Measurements from ENCODE around the gene TLCD3B.

Gene TLCD3B, protein sequence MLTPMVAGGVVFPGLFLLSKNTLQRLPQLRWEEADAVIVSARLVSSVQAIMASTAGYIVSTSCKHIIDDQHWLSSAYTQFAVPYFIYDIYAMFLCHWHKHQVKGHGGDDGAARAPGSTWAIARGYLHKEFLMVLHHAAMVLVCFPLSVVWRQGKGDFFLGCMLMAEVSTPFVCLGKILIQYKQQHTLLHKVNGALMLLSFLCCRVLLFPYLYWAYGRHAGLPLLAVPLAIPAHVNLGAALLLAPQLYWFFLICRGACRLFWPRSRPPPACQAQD

DNA sequence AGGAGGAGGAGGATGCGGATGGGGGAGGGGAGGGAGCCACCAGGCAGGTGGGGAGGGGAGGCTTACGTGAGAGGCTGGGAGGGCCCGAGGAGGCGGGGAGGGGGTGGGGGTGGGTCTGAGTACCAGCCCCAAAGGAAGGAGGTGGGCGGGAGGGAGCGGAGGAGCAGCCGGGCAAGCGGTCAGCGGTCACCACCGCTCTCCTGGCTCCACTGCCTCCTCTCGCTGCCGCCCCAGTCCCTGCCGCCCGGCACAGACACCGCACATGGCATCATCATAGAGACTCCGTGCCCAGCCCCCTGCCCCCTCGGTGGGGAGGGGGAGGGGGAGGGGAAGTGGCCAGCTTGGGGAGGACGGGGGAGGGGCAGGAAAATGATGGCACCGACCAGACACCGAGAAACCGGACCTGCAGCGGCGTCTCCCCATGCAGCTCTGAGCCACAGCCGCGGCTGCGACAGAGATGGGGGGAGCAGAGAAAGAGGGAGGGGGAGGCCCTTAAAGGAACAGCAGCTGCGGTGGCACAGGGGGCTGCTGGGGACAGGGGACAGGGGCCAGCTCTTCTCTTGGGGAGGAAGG lies at the start of gene TLCD3B:
TLCD3B (minus strand) TSS at position 431 of the 573 bp plus-strand sequence. CDS start 744 bp downstream, outside the sequence.
- in situ Hi-C loops (cut with MboI; ENCODE audit: low sequenced_read_pairs): no loop called here

DNA sequence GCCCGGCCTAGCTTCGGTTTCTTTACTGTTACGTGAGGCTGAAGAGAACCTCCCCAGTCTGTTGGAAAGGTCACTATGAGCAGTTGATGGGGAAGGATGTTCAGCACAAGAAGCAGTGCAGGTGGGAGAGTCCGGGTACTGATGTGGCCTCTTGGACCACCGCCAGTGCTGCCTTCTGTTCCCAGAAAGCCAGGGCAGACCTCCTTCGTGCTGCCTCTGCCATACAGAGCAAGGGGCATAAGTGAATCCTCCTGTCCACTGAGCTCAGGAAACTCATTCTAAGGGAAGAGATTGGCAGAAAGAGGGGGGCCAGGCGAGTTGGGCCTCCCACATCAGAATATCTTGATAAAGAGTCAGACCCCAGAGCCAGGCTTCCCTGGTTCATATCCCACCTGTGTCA lies 48.4 kb upstream of the TLCD3B start:
- in situ Hi-C loops (cut with MboI; ENCODE audit: low sequenced_read_pairs): no loop called here

DNA sequence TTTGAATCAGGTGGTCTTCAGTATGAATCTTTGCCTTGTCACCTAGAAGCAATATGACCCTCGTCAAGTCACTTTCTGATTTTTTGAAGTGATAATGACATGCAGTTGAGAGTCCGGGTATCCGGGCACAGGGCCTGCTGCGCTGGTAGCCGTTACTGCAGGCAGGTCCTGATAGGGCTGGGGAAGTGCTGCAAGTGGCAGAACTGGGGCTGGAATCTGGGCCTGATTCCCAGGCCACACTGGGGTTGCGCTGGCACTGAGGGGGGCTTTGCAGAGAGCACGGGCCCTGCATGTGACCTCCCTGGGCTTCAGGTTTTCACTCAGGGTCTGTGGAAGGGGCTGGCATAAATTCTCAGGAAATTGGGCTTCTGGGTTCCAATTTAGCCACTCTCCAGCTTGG lies 47.7 kb upstream of the TLCD3B start:
- in situ Hi-C loops (cut with MboI; ENCODE audit: low sequenced_read_pairs): no loop called here

DNA sequence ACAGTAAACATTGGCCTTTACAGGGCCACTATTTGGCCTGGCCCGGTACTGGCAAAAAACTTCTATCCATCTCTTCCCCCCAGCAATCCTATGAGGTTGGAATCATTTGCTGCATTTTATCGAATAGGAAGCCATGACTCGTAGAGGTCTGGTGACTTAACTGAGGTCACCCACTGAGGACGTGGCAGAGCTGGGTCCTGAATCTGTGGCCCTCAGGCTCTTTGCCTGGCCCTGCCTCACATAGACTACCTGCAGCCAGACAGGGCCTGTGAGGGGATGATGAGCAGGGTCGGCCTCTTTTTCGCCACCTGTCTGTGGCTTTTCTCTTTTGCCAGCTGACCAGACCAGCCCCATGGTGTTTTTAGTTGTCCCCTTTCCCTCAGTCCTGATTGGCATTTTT lies 46.6 kb upstream of the TLCD3B start:
- in situ Hi-C loops (cut with MboI; ENCODE audit: low sequenced_read_pairs): no loop called here

DNA sequence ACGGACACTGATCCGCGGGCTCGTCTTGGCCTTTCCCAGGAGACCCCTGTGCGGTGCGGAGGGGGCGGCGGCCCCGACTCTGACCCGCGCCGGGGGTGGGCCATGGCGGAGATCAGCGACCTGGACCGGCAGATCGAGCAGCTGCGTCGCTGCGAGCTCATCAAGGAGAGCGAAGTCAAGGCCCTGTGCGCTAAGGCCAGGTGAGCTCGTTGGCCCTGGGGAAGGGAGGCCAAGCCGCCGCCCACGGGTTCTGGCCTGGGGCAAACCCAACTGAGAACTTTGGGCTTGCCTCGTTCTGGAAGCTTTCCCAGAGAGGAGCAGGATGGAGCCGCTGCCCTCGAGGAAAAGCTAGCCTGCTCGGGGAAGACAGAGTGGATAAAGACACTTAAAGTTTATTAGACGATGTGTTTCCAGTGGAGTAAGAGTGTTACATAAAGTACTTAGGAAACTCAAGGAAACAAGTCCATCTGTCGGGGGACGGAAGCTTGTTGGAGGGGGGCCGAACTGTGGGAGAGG lies 45.3 kb upstream of the TLCD3B start:
- in situ Hi-C loops (cut with MboI; ENCODE audit: low sequenced_read_pairs): no loop called here

DNA sequence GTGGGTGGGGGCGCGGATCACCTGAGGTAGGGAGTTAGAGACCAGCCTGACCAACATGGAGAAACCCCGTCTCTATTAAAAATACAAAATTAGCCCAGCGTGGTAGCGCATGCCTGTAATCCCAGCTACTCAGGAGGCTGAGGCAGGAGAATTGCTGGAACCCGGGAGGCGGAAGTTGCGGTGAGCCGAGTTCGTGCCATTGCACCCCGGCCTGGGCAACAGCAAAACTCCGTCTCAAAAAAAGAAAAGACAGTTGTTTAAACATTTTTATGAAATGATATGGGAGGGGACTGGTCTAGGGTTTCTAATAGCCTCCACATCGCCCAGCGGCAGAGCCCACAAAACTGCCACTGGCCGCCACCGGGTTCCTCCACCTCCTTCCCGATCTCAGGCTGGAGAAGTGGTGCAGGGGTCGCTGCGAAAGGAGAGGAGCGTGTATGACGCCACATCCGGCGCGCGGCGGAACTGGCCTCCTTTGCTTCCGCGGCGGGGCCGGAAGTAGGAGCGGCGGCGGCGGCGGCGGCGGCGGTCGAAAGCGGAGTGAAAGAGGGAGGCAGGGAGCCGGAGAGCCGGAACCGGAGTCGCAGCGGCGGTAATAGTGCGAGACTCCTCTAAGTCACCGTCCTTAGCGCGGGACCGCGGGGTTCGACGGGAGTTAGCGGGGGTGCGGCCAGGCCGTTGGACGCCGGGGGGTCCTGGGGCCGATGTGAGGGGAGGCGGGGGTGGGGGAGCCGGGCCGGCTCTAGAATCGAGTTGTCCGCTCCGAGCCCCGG lies 44.6 kb upstream of the TLCD3B start, which contains the start of gene PPP4C:
PPP4C (plus strand) TSS at position 492 of the 773 bp plus-strand sequence. CDS start 384 bp downstream, outside the sequence.
- in situ Hi-C loops (cut with MboI; ENCODE audit: low sequenced_read_pairs): no loop called here

DNA sequence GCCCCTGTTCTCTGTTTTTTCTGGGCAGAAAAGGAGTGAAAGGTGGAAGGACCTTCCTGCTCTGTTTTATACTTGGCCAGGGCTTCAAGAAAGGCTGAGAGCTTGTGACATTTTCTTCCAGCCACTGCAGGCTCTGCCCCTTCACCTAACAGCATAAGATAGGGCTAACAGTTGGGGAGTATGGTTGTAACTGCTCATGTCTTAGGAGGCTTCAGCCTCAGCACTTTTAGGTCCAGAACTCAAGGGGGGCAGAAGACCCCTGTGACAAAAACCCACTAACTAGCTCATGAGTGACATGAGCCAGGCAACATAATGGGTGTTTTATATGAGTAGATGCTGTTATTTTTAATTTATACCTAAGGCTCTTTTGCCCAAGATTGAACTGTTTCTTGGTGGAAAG lies 39.4 kb upstream of the TLCD3B start:
- in situ Hi-C loops (cut with MboI; ENCODE audit: low sequenced_read_pairs): no loop called here

DNA sequence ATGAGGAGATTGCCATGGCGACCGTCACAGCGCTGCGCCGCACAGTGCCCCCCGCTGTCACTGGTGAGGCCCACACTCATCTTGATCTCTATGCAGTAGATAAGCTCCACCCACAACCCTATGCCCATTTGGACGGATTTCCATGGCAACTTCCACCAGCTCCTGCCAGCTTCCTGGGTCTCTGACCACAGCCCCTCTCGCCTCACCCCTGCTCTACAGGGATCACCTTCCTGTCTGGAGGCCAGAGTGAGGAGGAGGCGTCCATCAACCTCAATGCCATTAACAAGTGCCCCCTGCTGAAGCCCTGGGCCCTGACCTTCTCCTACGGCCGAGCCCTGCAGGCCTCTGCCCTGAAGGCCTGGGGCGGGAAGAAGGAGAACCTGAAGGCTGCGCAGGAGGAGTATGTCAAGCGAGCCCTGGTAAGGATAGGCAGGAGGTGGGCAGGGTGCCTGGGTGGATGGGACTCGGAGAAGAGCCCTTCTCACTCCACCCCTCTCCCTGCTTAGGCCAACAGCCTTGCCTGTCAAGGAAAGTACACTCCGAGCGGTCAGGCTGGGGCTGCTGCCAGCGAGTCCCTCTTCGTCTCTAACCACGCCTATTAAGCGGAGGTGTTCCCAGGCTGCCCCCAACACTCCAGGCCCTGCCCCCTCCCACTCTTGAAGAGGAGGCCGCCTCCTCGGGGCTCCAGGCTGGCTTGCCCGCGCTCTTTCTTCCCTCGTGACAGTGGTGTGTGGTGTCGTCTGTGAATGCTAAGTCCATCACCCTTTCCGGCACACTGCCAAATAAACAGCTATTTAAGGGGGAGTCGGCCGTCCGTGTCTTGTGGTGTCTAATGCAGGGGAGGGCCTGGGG lies 38.8 kb upstream of the TLCD3B start:
- in situ Hi-C loops (cut with MboI; ENCODE audit: low sequenced_read_pairs): no loop called here

DNA sequence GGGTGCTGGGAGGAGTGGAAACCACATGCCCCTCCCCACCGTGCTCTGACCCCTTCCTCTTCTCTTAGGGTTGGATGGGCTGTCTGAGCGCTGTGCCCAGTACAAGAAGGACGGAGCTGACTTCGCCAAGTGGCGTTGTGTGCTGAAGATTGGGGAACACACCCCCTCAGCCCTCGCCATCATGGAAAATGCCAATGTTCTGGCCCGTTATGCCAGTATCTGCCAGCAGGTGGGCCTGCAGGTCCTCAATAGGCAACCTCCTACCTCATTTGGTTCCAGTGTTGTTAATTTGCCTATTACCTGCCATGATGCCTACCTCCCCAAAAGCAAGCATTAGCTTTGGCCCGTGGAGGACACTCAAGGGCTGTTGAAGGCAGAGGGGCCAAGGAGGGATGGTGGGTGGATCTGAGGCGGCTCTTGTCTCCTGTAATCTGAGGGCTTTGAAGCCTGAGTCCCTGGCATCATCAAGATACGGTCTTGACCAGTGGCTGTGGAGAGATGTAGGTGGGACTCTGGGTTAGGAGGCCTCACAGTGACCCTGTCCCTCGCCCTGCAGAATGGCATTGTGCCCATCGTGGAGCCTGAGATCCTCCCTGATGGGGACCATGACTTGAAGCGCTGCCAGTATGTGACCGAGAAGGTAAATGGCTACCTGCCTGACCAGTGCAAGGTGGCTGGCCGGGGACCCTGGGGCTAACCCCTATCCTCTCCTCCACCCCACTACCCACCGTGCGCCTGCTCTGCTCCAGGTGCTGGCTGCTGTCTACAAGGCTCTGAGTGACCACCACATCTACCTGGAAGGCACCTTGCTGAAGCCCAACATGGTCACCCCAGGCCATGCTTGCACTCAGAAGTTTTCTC lies 37.9 kb upstream of the TLCD3B start:
- in situ Hi-C loops (cut with MboI; ENCODE audit: low sequenced_read_pairs): no loop called here

DNA sequence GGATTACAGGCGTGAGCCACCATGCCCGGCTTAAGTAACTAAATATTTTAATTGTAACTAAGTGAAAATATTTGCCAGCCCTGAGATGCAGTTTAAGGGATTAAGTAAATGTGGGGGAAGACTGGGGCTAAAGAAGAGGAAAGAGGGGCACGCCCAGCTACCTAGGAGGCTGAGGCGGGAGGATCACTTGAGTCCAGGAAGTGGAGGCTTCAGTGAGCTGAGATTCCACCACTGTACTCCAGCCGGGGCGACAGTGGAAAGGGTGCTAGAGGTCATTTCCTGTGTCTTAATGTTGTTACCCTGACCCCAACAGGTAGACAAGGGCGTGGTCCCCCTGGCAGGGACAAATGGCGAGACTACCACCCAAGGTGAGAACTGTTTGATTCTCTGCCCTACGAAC lies 37.3 kb upstream of the TLCD3B start:
- in situ Hi-C loops (cut with MboI; ENCODE audit: low sequenced_read_pairs): no loop called here

DNA sequence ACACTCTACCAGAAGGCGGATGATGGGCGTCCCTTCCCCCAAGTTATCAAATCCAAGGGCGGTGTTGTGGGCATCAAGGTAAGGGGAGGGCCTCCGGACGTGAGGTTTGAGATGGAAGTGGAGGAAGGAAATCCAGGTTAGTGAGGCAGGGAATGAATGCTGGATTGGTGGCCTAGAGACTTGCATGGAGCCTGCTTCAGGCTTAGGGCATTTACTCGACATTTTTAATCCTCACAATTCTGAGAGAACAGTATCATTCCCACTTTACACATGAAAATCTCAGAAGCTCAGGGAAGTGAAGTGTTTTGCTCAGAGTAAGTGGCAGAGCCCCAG lies 36.5 kb upstream of the TLCD3B start:
- in situ Hi-C loops (cut with MboI; ENCODE audit: low sequenced_read_pairs): no loop called here

DNA sequence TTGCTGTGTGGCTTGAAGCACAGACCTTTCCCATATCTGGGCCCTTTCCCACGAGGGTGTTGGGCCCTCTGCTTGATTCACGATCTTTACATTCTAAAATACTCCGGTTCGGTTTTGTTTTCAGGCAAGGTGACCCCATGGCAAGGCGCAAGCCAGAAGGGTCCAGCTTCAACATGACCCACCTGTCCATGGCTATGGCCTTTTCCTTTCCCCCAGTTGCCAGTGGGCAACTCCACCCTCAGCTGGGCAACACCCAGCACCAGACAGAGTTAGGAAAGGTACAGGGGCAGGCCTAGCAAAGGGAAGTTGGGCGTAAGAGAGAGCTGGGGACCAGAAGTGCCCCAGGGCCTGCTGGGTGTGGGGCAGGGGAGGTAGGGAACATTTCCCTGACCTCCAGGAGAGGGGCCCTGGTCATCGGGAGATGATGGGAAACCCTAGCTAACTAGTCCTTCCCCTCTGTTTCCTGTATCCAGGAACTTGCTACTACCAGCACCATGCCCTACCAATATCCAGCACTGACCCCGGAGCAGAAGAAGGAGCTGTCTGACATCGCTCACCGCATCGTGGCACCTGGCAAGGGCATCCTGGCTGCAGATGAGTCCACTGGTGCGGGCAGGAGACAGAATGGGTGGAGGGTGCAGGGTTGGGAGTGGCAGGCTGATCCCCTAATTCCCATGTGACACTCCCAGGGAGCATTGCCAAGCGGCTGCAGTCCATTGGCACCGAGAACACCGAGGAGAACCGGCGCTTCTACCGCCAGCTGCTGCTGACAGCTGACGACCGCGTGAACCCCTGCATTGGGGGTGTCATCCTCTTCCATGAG lies 35.9 kb upstream of the TLCD3B start:
- in situ Hi-C loops (cut with MboI; ENCODE audit: low sequenced_read_pairs): no loop called here

DNA sequence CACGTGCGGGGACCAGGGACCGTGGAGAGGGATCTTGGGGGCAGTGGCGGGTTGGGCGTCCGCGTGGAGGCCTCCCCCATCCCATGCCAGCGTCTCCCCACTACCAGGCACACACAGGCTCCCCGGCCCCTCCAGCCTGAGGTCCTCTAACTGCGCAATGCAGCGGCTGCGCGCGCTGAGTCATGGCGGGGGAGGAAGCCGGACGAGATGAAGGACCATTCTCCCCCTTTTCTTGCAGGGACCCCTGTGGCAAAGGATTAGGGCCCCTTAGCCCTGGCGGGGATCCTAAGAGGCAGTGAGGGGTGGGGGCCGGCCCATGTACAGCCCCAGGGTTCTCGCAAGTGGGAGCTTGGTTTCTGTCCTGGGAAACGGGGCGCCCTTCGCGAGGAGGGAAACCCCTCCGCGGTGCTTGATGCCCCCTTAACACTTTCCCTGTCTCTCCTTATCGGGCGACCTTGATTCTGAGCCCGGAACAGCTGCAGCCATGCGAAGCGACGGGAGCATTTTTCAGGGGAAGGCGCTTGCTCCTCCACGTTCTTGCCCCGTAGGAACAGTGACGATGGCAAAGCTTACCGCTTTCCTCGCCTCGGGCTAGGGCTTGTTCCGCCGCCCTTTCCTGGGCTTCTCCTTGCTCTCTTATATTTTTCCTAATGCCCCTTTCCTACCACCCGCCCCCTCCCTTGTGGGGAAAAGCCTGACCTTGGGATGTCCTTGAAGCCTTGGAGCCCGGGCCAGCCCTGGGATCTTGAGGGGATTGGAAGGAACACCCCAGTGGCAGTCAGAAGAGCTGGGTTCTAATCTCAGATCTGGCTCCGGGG lies 35.1 kb upstream of the TLCD3B start:
- in situ Hi-C loops (cut with MboI; ENCODE audit: low sequenced_read_pairs): no loop called here

DNA sequence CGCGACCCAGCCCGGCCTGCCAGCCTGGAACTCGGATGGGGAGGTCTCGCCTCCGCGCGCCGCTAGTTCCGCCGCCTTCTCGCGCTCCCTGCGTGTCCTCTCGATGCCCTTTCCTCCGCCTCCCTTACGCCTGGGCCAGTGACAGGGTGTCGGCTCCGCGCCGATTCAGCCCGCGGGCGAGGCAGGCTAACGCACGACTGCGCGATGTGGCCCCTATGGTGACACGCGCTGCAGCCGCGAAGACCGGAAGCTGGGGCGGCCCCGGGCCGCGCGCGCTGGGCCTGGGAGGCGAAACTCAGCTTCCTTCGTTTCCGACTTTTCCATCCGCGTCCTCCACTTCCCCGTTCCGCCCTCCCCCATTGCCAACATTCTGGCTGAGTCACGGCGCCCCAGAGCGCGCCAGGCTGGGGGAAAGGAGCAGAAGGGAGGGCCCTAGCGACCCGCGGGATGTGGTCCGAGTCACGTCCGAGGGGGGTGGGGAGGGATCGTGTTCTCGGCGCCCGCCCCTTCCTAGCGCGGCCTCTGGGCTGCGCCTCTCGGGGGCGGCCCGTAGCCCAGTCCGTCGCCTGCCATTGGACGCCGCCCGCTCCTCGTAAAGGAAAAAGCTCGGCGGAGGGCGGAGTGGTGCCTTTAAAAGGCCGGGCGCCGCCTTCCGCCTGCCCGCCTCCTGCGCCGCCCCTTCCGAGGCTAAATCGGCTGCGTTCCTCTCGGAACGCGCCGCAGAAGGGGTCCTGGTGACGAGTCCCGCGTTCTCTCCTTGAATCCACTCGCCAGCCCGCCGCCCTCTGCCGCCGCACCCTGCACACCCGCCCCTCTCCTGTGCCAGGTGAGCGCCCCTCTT lies 34.3 kb upstream of the TLCD3B start, which contains the start of gene ALDOA:
ALDOA (plus strand) TSS at position 659 of the 841 bp plus-strand sequence. CDS start 1,138 bp downstream, outside the sequence.
- in situ Hi-C loops (cut with MboI; ENCODE audit: low sequenced_read_pairs): no loop called here

DNA sequence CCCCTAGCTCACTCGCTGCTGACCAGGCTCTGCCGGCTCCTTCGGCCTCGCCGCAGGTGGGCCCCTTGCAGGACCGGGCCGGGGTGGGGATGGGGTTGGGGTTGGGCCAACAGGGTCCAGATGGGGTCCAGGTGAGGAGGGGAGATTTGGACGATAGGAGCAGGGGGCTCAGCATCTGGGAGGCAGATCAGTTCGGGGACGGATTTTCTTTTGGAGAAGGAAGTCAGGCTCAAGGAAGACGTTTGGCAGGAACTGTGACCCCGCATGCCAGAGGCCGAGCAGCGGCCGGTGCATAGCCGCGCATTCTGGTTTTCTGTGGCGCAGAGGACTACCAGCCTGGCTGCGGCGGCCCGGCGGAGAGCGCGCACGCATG lies 33.6 kb upstream of the TLCD3B start:
- in situ Hi-C loops (cut with MboI; ENCODE audit: low sequenced_read_pairs): no loop called here

DNA sequence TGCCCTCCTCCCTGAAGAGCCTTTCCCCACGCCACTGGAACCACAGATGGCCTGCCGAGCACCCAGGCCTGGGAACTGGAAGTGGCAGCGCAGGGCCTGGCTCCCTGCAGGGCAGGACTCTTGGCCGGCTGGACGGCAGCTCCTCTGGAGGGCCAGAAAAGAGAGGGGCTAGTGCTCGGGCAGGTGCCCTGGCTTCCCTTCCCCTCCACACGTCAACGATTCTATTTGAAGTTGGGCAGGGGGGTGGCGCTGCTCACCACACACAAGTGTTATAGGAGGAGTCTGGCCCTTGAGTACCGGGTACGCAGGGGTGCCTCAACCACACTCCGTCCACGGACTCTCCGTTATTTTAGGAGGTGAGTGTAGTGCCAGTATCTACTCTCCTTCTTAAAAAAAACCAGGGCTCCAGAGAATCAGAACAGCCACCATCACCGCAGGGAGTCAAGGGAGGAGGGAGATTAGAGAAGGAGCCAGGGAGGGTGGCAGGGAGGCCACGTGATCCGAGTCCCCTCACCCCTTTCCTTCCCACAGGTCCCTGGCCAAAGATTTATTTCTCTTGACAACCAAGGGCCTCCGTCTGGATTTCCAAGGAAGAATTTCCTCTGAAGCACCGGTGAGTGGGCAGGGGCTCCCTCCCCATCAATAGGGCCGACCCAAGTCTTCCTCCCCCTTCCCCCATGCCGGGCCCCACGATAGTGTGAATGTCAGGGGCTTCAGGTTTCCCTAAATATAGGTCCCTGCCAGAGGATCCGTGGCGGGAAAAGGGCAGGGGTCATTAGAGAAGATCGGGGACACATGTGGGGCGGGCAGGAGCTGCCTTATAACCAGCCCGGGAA lies 33.0 kb upstream of the TLCD3B start:
- in situ Hi-C loops (cut with MboI; ENCODE audit: low sequenced_read_pairs): no loop called here
